ENCODE data around the gene PIP5K1B.
A peak's percentile ranks its signal among the peaks of the same experiment; 100 is the strongest.

Gene PIP5K1B

GRCh38 chr9:68832101-68832500 is 127.1 kb downstream of the PIP5K1B start:
- in situ Hi-C loops (cut with MboI; ENCODE audit: low pct_unique_long_range_greater_than_20kb, low sequenced_read_pairs) = no loop called here
- no peak for DNase-seq

GRCh38 chr9:68832861-68833518 is 128.0 kb downstream of the PIP5K1B start:
- no peak for DNase-seq

GRCh38 chr9:68834931-68835520 is 130.0 kb downstream of the PIP5K1B start:
- in situ Hi-C loops (cut with MboI; ENCODE audit: low pct_unique_long_range_greater_than_20kb, low sequenced_read_pairs) = no loop called here
- no peak for DNase-seq

More at GRCh38 chr9:68832861-68833518, 128.0 kb downstream of the PIP5K1B start:
- in situ Hi-C loops (cut with MboI; ENCODE audit: low pct_unique_long_range_greater_than_20kb, low sequenced_read_pairs) = no loop called here

GRCh38 chr9:68836788-68837187 is 131.7 kb downstream of the PIP5K1B start:
- in situ Hi-C loops (cut with MboI; ENCODE audit: low pct_unique_long_range_greater_than_20kb, low sequenced_read_pairs) = no loop called here
- no peak for DNase-seq

- no peak for DNase-seq
- in situ Hi-C loops (cut with MboI; ENCODE audit: low pct_unique_long_range_greater_than_20kb, low sequenced_read_pairs) = no loop called here
Measured at GRCh38 chr9:68838245-68838644, 133.2 kb downstream of the PIP5K1B start.

GRCh38 chr9:68841276-68842052 is 136.4 kb downstream of the PIP5K1B start:
- no peak for DNase-seq
- in situ Hi-C loops (cut with MboI; ENCODE audit: low pct_unique_long_range_greater_than_20kb, low sequenced_read_pairs) = no loop called here

GRCh38 chr9:68842568-68842967 is 137.5 kb downstream of the PIP5K1B start:
- no peak for DNase-seq
- in situ Hi-C loops (cut with MboI; ENCODE audit: low pct_unique_long_range_greater_than_20kb, low sequenced_read_pairs) = no loop called here

- in situ Hi-C loops (cut with MboI; ENCODE audit: low pct_unique_long_range_greater_than_20kb, low sequenced_read_pairs) = no loop called here
Measured at GRCh38 chr9:68843239-68843638, 138.2 kb downstream of the PIP5K1B start.

GRCh38 chr9:68844157-68844556 is 139.1 kb downstream of the PIP5K1B start:
- in situ Hi-C loops (cut with MboI; ENCODE audit: low pct_unique_long_range_greater_than_20kb, low sequenced_read_pairs) = no loop called here
- DNase-seq = peak; percentile 32

More at GRCh38 chr9:68843239-68843638, 138.2 kb downstream of the PIP5K1B start:
- no peak for DNase-seq

- in situ Hi-C loops (cut with MboI; ENCODE audit: low pct_unique_long_range_greater_than_20kb, low sequenced_read_pairs) = no loop called here
- DNase-seq = peak; percentile 34
Measured at GRCh38 chr9:68844631-68845612, 139.9 kb downstream of the PIP5K1B start.

GRCh38 chr9:68847765-68848164 is 142.7 kb downstream of the PIP5K1B start:
- DNase-seq = no peak
- in situ Hi-C loops (cut with MboI; ENCODE audit: low pct_unique_long_range_greater_than_20kb, low sequenced_read_pairs) = no loop called here

GRCh38 chr9:68851657-68852056 is 146.6 kb downstream of the PIP5K1B start:
- in situ Hi-C loops (cut with MboI; ENCODE audit: low pct_unique_long_range_greater_than_20kb, low sequenced_read_pairs) = no loop called here
- DNase-seq = no peak

- DNase-seq = no peak
Measured at GRCh38 chr9:68852941-68853340, 147.9 kb downstream of the PIP5K1B start.

GRCh38 chr9:68859347-68859746 is 154.3 kb downstream of the PIP5K1B start:
- DNase-seq = no peak
- in situ Hi-C loops (cut with MboI; ENCODE audit: low pct_unique_long_range_greater_than_20kb, low sequenced_read_pairs) = no loop called here

More at GRCh38 chr9:68852941-68853340, 147.9 kb downstream of the PIP5K1B start:
- in situ Hi-C loops (cut with MboI; ENCODE audit: low pct_unique_long_range_greater_than_20kb, low sequenced_read_pairs) = no loop called here

GRCh38 chr9:68860419-68860818 is 155.4 kb downstream of the PIP5K1B start:
- in situ Hi-C loops (cut with MboI; ENCODE audit: low pct_unique_long_range_greater_than_20kb, low sequenced_read_pairs) = no loop called here
- no peak for DNase-seq

GRCh38 chr9:68861436-68861835 is 156.4 kb downstream of the PIP5K1B start:
- no peak for DNase-seq
- in situ Hi-C loops (cut with MboI; ENCODE audit: low pct_unique_long_range_greater_than_20kb, low sequenced_read_pairs) = no loop called here

- no peak for DNase-seq
- in situ Hi-C loops (cut with MboI; ENCODE audit: low pct_unique_long_range_greater_than_20kb, low sequenced_read_pairs) = no loop called here
Measured at GRCh38 chr9:68867066-68867465, 162.0 kb downstream of the PIP5K1B start.

GRCh38 chr9:68869022-68869421 is 164.0 kb downstream of the PIP5K1B start:
- no peak for DNase-seq
- in situ Hi-C loops (cut with MboI; ENCODE audit: low pct_unique_long_range_greater_than_20kb, low sequenced_read_pairs) = no loop called here

- in situ Hi-C loops (cut with MboI; ENCODE audit: low pct_unique_long_range_greater_than_20kb, low sequenced_read_pairs) = no loop called here
- no peak for DNase-seq
Measured at GRCh38 chr9:68870086-68870485, 165.0 kb downstream of the PIP5K1B start.
